ENCODE measurements around the gene DHX58.
A peak's percentile ranks its signal among the peaks of the same experiment; 100 is the strongest.

DHX58 gene

DNA sequence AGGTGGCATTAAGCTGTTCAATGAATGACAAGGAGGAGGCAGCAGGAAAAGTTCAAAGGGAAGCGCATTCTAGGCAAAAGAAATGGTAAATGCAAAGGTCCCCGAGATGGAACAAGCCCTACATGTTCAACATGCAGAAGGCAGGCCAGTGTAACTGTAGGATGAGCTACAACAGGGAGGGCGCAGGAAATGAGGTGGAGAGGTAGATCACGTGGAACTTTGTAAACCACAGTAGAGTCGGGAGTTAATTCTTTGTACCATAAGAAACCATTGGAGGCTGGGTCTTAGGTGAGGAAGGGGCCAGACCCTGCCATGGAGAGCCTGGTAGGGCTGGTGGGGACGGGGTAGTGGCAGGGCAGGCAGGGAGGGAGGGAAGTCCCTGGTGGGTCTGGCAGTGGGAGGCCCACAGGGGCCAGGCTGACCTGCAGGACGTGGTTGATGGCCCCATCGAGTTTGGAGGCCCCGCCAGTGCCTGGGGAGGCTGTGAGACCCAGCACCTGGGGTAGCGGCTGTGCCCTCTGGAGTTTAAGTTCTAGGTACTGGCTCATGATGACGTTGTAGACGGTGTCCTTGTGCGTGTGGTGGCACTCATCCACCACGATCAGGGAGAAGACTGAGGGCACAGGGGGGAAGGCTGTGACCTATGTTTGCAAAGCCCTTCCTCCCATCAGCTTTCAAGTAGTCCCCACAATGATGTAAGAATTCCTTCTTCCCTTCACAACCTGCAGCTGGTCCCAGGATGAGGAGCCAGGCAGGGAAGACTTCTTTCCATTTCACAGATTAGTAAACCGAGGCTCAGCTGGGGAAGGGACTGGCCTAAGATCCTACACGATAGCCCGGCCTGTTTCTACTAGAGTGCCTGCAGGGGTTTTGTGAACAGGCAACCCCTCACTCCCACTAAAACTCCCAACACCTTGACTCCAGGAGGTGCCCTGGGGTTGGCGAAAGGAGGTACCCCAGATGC is 1.9 kb downstream of the DHX58 start:
- no peak for DNase-seq (ENCODE audit: low spot score)

DNA sequence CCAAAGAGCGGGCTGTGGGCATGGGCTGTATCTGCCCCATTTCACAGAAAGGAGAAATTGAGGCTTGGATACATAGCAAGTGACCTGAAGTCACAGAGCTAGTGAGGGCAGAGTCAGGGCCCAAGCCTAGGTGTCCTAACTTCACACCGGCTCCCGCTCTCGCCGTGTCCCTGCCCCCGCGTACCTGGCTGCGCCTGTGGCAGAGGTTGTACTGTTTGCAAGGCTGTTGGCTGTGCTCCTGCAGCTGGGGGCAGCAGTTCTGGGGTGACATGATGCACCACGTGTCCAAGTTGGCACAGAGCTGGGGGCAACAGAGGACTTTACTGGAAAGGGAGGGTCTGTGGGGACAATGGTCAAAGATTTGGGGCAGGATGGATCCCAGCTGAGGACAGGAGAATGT is 3.4 kb downstream of the DHX58 start:
- no peak for DNase-seq (ENCODE audit: low spot score)

DNA sequence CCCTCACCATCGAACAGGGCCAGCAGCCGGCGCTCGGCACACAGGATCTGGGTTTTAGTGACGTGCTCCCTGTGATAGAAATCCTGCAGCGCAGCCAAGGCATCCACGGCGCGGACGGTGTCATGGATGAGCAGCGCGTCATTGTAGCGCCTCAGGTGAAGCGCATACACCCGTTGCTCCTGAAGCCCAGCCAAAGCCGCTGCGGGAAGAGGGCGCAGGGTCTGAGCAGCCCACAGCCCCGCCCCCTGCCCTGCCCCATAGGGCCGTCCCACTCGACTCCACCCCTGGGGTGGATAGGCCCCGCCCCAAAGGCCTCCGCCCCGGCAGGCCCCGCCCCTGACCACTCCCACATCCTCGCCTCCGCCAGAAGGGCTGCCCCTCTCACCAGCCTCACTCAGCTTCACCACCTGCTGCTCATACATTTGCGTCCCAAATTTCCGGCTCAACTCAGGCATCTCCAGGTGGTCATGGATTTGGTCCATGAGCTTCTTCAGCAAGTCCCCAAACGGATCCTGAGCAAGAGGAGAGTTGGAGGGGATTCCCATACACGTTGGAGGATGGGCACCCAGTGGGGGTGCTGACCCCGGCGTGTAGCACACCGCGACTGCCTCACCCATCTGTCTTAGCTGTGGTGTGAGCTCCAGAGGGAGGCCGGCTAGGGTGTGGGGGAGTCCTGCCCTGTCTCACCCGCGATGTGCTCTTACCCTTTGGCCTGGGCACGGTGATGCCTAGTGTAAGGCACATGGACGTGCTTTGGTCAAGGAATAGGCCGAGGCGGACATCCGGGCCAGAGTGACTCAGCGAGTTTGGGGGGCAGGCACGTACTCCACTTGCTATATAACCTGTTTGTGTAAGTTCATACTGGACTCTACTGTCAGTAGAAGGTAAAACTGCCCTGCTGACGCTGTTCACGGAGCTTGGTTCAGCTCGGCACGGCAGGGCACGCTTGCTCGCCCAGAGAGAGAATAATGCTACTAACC is 4.6 kb downstream of the DHX58 start:
- DNase-seq (ENCODE audit: low spot score), result no peak

DNA sequence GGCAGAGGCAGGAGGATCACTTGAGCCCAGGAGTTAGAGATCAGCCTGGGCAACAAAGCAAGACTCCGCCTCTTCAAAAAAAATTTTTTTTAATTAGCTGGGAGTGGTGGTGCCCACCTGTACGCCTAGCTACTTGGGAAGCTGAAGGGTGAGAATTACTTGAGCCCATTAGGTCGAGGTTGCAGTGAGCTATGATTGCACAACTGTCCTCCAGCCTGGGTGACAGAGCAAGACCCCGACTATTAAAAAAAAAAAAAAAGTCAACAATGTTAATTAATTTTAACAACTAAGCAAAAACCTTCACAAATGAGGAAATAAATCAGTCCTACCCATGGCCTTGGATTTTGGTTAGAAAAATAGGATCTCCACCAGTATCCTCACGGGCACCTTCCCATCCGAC is 5.4 kb downstream of the DHX58 start:
- no peak for DNase-seq (ENCODE audit: low spot score)

DNA sequence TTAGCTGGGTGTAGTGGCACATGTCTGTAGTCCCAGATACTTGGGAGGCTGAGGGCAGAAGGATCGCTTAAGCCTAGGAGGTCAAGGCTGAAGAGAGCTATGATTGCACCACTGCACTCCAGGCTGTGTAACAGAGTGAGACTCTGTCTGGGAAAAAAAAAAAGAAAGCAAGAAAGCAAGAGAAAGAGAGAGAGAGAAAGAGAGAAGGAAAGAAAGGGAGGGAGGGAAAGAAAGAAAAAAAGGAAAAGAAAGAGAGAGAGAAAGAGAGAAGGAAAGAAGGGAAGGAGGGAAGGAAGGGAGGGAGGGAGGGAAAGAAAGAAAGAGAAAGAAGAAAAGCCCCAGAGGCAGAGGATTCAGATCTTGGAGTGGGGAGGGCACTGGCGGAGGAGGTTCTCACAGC is 6.5 kb downstream of the DHX58 start:
- DNase-seq (ENCODE audit: low spot score), result no peak

DNA sequence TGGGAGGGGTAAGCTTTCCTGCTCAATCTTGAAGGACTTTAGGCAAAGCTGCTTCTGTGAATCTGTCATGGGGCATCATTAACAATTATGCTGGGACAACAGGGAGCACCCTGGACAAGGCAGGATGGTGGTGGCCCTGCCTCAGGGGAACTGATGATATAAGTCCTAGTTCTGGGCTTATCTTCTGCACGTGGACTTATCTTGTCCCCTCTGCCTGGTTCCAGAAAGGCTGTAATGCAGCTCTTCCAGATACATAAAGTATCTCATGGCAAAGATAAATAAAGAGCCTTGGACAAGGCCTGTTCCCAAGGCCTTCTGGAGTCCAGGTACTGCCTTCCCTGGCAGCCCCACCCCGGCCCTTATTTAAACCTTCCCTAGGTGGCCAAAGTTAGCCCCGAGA is 8.2 kb downstream of the DHX58 start:
- no peak for DNase-seq (ENCODE audit: low spot score)

DNA sequence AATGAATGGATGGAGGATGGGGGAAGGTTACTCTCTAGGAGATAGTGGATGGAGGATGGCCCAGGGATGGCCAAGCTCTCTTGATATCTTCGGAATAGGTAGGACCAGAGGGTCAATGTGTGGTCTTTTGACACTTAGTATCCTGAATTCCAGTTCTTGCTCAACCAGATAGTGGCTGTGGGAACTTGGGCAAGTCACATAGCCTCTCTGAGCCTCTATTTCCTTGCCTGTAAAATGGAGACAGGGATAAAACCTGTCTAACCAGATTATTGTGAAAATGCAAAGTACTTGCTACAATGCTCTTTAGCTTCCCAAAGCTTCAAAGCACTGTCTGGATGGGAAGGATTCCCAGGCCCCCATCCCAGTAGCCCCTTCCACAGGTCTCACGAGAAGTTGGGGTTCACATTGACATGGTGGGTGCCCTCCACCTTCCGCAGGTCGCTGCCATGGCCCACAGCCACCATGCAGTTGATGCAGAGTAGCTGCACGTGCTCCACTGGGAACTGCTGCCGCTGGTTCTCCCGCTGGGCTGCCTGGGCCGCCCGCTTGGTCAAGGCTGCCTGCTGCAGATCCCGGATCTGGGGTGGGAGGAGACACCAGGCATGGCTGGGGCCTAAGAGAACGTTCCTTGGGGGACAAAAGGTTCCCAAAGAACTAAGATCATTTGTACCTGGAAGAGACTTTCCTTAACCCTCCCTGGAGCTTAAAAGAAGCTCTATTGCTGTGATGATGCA is 9.1 kb downstream of the DHX58 start:
- DNase-seq (ENCODE audit: low spot score), result no peak

DNA sequence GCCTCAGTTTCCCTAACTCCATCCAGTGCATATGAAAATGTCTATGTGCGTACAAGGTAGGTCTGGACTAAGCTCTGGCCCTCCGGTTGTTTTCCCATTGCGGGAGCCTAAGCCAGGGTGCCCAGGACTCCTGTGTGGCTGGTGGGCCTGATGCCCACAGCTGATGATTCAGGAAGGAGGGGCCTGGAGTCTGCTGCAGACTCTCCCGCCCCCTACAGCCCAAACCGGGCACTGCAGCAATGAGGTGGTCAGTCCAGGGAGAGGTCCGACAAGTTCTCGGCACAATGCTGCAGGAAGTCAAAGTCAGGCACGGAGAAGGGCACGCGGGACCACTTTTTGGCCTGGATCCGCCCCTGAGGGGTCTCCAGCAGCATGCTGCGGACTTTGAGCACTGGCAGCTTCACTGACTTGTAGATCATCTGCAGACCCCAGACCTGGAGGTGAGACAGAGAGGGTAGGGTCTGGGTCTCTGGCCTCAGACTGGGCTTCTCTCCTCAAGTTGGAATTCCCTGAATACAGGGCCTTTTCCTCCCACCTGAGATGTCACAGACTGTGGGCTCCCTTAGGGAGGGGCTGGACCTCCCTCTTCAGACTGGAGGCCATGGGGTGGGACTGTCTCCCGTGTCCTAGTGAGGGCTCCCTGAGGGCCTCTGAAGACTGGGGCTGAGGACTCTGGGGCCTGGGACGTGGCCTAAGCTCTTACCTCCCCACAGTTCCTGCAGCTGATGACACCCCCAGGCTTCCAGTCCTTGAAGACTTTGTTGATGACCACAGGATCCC is 10.8 kb downstream of the DHX58 start:
- DNase-seq (ENCODE audit: low spot score), result peak; percentile 67

DNA sequence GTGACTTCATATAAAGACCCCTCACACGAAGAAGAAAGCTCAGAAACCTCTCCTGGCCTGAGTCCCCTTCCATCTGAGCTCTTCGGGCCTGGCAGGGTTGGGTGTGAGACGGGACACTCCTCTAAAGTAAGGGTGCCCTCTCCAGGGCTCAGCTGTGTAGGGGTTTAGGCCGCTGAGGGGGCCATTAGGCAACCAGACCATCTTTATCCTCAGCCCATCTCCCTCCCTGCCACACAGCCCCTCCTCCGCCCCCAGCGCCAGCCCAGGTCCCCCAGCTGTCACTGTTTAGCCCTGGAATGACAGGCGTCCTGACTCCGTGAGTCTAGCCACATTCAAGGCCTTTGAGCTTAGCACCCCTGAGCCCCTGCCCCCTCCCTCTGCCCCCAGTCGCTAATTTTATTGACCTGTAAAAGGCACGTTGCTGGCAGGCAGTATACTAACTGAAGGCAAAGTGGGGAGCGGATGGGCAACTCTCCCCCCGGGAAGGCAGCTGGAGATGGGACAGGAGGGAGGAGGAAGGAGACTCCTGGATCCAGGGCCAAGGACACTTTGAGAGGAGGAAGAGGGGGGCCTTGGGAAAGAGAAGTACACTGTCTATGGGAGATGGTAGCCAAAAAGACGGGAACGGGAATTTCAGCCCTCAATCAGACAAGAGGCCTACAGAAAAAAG is 13.6 kb downstream of the DHX58 start:
- DNase-seq (ENCODE audit: low spot score), result no peak

DNA sequence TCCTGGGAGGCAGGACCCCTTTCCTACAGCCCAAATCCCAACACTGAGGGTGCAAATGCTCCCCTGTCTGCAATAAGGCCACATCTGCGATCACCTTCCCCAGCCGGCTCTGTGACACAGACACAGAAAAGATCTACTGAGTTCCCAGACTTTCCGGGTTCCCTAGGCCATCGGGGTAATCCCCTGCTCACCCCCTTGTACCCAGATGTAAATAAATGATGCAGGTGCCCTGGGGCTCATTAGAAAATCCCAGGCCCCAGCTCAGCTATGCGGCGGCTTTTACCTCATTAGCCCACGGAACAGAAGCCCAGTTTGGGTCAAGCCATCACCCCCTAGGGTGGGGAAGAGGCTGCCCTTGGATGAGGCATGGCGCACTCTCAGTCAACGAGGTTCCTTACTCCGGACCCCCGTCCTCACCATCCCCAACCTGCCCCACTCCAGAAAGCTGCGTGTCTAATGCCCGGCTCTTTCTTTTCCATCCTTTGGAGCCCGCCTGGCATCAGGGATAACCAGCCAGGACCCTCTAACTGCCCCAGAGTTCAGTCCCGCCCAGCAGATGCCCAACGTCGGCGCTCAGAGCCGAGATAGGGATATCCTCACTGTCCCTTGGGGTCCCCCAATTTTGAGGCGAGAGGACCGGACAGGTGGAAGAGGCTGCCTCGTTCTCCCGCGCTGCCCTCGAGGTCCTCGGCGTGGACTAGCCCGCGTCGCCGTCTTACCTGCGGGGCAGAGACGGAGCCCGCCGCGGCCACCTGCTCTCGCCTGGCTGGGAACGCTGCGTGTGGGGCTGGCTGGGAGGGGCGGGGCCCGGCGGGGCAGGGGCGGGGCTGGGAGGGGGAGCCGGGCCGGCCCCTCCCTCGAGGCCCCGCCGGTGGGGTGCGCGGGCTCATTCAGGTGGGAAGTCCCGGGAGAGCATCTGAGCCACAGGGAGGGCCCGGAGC is 14.6 kb downstream of the DHX58 start, which contains the start of gene ZNF385C:
Gene ZNF385C (minus strand): TSS at position 783 of the 941 bp plus-strand sequence. CDS start 35,417 bp downstream, outside the sequence.
- DNase-seq (ENCODE audit: low spot score), result no peak

DNA sequence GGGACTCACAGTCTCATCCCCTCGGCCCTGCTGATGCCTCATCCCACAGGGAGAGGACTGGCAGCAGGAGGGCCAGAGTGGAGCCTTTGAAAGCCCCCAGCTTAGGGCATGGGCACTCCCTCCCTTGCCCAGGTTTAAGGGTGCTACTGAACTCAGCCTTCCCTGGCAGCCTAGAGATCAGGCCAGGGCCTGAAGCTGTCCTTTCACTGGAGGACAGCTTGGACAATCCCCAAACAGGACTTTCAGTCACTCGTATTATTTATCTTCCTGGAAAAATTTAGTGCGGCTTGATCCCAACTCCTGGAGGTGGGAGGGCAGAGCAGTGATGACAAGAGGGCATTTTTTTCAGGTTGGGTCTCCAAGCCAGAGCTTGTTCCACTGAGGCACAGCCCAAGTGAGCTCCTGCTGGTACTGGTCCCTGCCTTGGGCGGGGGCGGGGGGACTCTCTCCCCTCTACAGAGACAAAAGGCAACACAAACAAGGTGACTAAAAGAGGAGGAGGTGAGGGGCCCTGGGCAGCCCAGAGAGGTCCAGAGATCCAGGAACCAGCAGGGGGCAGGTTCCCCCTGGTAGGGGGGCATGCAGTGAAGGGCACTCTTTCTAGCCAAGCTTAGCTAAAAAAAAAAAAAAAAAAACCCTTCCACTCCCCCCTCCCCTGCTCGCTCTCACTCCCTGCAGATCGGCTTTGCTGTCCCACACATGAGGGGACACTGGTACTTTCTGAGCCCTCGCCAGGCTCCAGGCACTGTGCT is 16.0 kb downstream of the DHX58 start:
- DNase-seq (ENCODE audit: low spot score), result no peak

DNA sequence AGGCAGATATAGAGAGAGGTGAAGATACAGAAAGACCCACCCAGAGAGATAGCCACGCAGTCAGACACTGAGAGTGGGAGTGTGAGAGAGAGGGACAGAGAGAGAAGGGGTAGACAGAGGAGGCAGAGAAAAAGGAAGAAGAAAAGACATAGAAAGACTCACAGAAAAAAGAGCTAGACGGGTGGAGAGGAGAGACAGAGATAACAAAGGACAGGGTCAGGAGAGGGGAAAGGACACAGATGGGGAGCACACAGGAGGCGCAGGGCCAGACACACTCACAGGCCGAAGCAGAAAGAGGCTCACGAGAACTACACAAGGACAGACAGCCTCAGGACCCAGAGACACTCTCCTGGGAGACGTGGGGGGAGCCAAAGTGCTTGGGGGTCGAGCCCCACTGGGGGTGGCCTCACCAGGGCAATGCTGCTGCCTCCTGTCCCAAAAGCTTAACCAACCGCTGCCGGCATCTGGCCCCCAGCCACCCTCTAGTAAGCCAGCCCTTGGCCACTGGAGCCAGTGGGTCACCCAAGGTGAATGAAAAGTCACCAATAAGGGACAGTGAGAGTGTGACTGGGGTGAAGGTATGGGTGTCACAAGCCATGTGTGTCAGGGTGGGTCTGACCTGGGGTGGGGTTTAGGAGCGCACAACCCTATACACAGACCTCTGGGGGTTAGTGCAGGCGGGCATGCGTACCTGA is 18.0 kb downstream of the DHX58 start:
- no peak for DNase-seq (ENCODE audit: low spot score)

DNA sequence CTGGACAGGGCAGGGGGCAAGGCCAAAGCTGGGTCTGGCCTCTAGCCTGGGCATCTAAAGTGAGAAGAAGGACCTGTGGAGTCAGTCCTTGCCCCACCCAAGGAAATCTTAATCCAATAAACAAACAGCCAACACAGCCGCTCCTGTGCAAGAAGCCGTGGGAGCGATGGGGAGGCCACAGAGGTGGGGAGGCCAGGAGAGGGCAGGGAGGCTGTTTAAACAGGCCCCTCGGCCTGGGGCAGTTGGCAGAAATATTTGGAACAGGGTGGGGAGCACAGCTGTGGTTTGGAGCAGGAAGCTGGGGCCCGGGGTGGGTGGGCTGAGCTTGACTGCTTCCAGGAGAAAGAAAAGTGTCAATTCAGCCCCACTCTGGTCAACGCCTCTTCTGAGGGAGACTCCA is 19.6 kb downstream of the DHX58 start:
- no peak for DNase-seq (ENCODE audit: low spot score)

DNA sequence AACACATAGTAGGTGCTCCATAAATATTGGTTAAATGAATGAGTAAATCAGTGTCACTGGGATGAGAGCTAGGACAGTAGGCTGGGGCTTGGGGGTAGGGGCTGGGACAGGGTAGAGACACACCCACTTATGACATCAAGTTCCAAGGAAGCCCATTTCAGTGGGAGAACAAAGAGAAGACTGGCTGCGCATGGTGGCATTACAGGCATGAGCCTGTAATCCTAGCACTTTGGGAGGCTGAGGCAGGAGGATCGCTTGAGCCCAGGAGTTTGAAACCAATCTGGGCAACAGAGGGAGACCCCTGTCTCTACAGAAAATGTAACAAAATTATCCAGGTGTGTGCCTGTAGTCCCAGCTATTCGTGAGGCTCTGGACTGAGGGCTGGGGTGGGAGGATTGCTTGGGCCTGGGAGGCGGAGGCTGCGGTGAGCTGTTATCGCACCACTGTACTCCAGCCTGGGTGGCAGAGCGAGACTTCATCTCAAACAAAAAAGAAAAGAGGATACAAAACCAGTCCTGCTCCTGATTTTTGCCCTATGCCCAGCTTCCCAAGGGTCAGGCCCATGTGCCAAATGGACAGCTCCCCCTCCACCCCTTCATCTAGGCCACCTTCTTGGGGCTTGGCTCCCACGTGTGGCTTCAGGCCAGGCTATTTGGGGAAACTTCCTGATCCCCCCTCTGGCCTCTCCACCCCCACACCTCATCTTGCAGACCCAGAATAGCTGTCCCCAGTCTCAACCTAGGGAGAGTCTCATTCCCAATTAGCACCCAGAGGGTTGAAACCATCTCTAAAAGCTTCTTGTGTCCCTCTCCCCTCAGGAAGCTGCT is 21.3 kb downstream of the DHX58 start:
- no peak for DNase-seq (ENCODE audit: low spot score)

DNA sequence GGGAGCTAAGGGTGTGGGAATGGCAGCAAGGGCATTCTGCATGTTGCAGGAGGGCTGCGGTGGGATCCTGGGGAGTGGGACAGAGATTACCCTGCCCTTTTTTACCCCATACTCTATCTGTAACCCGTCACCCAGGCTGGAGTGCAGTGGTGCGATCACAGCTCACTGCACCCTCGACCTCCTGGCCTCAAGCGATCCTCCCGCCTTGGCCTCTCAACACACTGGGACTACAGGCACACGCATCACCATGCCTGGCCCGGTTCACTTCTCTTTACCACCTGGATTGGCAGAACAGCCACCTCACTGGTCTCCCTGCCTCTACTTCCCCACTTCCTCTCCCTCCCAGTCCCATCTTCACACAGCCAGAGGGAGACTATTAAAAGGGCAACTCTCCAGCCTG is 23.8 kb downstream of the DHX58 start:
- DNase-seq (ENCODE audit: low spot score), result no peak

DNA sequence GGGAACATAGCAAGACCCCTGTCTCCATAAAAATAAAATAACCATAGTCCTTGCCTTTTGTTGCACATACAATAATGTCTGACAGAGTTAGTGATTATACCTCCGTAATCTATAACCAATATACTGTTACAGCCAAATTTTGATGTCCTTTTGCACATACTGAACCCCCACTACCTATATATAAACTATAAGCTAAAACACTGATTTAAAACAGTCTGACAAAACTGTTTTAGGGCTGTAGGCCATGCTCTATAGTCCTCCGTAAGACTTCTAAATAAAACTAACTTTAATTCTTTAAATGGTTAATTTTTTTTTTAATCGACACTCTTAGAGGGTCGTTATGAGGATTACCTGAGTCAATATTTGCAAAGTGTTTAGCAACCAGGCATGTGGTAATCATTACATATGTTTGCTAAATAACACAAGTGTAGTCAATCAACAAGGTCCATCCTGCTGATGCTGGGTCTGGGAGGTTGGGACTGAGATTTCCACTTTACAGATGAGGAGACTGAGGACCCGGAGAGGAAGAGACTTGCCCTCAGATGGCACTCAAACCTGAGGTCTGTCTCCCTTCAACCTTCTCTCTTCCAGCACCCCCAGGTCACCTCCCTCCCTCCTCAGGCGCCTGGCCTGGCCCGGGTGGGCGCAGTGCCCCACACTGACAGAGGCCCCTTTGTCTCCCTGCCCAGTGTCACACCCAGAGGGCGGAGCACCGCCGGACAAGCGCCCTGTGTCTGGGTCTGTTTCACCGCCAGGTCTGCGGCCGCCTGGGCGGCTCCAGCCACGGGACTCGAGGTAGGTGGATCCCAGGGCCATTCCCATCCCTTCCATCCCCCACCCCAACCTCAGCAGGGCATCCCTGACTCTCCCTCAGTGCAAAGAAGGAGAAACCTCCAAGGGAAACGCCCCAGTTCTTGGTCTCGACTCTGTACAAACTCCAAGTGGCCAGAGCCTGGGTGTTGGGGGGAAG is 24.5 kb downstream of the DHX58 start:
- DNase-seq (ENCODE audit: low spot score), result no peak
